Neuron (in vitro differentiated cells): Measurements from ENCODE around the gene TARBP2.
A peak's percentile ranks its signal among the peaks of the same experiment; 100 is the strongest.
"Not testable (repeated sequence)": the region's sequence is repeated elsewhere in the genome, so short reads cannot be mapped to it uniquely, and the experiment has no call there.

Source experiments
- H2AFZ ChIP-seq: one replicate; pipeline ENCODE4 v1.6.1; 2013; ENCODE audit warnings: low read depth, mild to moderate bottlenecking, inconsistent platforms, low read length, moderate library complexity
- H3K27me3 ChIP-seq: one replicate; pipeline ENCODE4 v1.6.1; 2013; ENCODE audit warnings: low read length; ENCODE audit not compliant: insufficient read depth
- H3K36me3 ChIP-seq: one replicate; pipeline ENCODE4 v1.6.1; 2013; ENCODE audit warnings: low read length; ENCODE audit not compliant: insufficient read depth
- H3K4me1 ChIP-seq: one replicate; pipeline ENCODE4 v1.6.1; 2013; ENCODE audit warnings: low read length; ENCODE audit not compliant: insufficient read depth
- H3K4me3 ChIP-seq: 2 replicates; pipeline ENCODE4 v1.5.1; 2013; ENCODE audit warnings: mild to moderate bottlenecking, low read length, moderate library complexity
- H3K9me3 ChIP-seq: one replicate; pipeline ENCODE4 v1.6.1; 2013; ENCODE audit warnings: low read length

TARBP2 gene

DNA sequence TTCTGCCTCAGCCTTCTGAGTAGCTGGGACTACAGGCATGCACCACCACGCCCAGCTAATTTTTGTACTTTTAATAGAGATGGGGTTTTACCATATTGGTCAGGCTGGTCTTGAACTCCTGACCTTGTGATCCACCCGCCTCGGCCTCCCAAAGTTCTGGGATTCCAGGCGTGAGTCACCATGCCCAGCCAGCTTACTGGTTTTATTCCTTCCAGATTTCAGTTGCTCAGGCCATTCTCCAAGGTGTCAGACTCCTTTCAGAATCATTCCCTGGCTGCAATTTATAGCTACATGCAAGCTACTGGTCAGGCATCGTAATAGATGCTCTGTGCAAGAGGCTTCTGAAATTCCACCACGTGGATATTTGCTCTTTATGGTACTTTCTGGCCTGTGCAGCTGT is 19.6 kb upstream of the TARBP2 start:
- H3K4me1 ChIP-seq = peaks cover 18% of the 10 kb centered on the region
- not testable (repeated sequence) for H3K9me3 ChIP-seq, H2AFZ ChIP-seq, H3K27me3 ChIP-seq, H3K4me3 ChIP-seq
- peaks cover 89% of the 10 kb centered on the region for H3K36me3 ChIP-seq

DNA sequence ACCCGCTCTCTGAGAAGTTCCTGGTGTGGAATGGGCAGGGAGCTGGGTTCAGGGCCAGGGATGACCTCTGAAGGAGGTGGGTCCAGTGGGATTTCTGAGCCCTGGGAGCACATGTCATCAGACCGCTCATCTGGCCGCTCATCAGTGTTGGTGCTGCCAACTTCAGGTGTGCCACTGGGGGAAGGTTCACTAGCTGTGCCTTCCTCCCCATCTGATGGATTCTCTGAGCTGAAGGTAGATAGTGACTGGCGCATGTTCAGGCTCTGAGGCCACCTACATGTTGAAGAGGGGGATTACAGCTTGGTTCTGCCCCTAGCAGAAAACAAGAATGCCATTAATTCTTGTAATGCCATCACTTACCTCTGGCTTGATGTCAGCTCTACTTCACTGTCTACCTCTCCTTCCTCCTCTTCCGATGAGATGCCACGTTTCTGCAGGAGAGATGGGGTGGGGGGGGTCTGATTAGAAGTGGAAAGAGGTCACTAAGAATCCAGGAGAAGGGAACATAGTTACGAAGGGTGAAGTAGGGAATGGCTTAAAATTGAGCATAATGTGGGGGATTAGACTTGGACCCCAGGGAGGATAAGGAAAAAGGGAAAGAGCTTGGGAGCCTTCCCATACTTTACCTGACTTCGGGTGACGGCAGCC is 19.0 kb upstream of the TARBP2 start:
- no peak overlapping the region for H3K4me3 ChIP-seq
- H3K27me3 ChIP-seq = no peaks in the 10 kb centered on the region
- H3K9me3 ChIP-seq = no peaks in the 10 kb centered on the region
- no peak overlapping the region for H2AFZ ChIP-seq
- peaks cover 18% of the 10 kb centered on the region for H3K4me1 ChIP-seq
- peaks cover 89% of the 10 kb centered on the region for H3K36me3 ChIP-seq

DNA sequence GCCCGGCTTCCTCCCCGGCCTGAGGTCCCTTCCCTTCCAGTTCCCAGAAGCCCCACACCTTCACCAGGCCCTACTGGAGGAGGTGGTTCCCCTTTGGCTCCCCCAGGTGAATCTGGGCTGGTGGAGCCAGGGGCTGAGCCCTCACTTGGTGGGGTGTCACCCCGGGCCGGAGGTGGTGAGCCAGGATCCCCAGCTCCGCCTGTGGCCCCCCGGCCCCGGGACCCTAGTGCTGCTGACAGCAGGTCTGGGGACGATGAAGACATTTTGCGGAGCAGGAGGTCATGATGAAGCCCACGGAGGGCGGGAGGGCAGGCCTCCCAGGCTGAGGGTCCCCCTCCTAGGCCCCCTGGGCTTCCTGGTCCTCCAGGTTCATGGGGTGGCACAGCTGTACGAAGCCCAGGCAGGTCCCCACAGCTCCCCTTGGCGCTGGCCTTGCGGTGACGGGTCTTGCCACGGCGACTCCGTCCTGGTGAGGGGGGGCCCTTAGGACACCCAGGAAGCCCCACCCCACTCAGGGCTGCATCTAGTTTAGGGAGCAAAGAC is 18.4 kb upstream of the TARBP2 start:
- H3K36me3 ChIP-seq = peaks cover 91% of the 10 kb centered on the region
- H3K4me1 ChIP-seq = peaks cover 18% of the 10 kb centered on the region
- no peak overlapping the region for H2AFZ ChIP-seq
- no peaks in the 10 kb centered on the region for H3K27me3 ChIP-seq
- no peak overlapping the region for H3K4me3 ChIP-seq
- no peaks in the 10 kb centered on the region for H3K9me3 ChIP-seq

DNA sequence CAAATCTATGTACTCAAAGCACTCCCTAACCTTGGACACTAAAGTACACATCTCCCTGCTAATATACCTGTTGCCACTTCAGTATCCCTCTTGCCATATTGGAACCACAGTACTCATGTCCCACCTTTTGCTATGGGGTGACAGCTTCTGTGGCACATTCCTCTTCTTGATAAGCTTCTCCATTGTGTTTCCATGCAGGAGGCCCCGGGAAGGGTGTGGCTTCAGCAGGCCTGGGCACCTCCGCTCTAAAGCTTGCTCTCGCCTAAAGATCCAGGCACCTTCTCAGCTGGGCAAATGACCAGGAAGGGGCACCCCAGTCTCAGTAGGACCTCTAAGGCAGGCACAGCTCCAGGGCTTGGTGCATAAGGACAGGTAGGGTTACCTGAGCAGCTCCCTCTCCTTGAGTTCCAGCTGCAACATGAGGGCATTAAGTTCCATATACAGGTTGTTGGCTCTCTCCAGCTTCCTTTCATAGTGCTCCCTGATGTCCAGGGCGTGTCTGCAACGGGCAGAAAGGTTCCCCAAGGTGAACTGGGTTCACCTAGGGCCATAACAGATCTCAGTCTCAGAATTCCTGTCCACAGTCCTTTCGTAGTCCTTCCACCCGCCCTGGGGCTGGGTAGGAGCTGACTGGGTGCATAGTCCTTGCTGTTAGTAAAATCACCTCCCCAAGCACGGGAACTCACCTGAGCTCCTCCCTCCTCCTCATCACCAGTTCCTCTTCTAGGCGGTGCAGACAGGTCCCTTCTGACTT is 17.7 kb upstream of the TARBP2 start:
- peaks cover 15% of the 10 kb centered on the region for H3K4me1 ChIP-seq
- H3K27me3 ChIP-seq = no peaks in the 10 kb centered on the region
- no peaks in the 10 kb centered on the region for H3K9me3 ChIP-seq
- H3K36me3 ChIP-seq = peaks cover 89% of the 10 kb centered on the region
- no peak overlapping the region for H2AFZ ChIP-seq
- no peak overlapping the region for H3K4me3 ChIP-seq

DNA sequence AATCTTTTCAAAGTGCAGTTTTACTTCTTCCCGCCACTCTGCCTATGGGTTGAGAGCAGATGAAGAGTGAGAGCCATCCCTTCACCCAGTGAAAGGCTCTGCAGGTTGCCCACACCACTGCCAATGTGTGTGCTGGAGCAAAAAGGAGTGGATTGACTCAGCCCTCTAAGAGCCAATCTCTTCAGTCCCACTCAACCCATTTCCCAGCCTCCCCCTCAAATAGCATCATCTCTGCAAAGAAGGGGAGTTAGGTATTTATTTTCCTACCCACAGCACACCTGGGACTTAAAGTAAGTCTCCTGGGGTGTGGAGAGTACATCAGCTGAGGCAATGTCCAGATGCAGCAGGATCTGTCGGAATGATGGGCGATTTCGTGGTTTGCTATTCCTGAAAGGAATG is 17.1 kb upstream of the TARBP2 start:
- Histone ChIP-seq H2AFZ (no peak overlapping the region), H3K27me3 (no peaks in the 10 kb centered on the region), H3K4me3 (no peak overlapping the region), H3K36me3 (peaks cover 83% of the 10 kb centered on the region), H3K9me3 (no peaks in the 10 kb centered on the region), H3K4me1 (peaks cover 11% of the 10 kb centered on the region)

DNA sequence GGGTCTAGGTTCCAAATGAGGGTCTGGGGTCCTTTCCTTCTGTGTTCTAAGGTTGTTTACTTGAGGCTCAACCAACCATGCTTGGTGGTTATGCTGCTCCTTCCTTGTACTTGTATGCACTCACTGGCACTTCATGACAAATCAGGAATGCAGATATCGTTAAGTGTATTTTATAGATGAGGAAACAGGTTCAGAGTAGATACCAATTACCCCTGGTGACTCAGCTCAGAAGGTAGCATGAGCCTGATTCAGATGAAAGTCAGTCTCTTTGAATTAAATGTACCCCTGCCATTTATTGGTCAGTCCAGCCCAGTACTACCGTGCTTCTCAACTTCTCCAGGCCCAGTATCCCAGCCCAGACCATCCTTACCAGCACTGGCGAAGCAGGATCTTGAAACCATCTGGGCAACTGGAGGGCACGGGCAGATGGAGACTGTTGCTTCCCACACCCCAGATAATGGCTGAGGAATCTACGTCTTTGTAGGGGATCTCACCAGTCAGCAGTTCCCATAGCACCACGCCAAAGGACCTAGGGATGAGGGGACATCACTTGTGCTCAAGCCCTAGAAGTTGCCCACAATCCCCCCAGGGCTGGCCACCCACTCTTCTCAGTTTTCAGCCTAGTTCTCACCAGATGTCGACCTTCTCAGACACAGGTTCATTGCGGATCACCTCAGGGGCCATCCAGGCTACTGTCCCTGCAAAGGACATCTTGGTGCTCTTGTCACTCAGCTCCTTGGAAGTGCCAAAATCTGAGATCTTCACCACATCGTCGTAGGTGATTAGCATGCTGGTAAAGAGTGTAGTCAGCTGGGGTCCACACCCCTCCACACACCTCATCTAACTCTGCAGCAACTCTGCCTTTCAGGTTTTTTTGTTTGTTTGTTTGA is 16.2 kb upstream of the TARBP2 start:
- H3K27me3 ChIP-seq = no peaks in the 10 kb centered on the region
- H3K9me3 ChIP-seq = no peaks in the 10 kb centered on the region
- H2AFZ ChIP-seq = no peak overlapping the region
- peaks cover 4% of the 10 kb centered on the region for H3K4me1 ChIP-seq
- no peak overlapping the region for H3K4me3 ChIP-seq
- peaks cover 74% of the 10 kb centered on the region for H3K36me3 ChIP-seq

DNA sequence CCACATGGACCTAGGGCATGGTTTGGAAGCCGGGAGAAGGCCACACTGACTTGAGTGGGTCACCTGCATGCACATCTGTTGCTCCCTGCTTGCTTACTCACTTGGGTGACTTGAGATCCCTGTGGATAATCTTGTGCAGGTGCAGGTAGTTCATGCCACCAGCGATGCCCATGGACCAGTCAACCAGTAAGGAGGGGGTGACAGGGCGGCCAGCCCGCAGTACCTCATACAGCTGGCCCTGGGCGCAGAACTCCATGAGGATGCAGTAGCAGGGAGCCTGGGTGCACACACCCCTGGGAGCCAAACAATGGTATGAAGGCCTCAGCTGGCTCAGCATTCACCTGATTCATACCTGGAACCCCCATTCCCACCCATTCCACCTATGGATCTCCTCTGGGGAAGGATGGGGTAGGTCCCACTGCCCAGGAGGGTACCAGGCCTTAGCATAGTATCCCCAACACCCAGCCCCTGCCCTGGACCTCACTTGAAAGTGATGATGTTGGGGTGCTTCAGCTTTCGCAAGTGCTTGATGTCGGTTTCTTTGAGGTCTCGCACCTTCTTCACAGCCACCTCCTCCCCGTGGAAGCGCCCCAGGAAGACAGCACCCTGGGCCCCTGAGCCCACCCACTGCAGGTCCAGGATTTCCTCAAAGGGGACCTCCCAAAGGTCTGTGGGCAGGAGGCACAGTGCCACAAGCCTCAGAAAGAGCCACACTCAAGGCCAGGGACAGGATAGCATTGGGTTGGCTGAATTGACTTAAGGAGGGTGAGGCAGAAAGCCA is 14.9 kb upstream of the TARBP2 start:
- Histone ChIP-seq H3K27me3 (no peaks in the 10 kb centered on the region), H3K4me1 (no peaks in the 10 kb centered on the region), H2AFZ (no peak overlapping the region), H3K9me3 (no peaks in the 10 kb centered on the region), H3K4me3 (no peak overlapping the region), H3K36me3 (peaks cover 63% of the 10 kb centered on the region)

DNA sequence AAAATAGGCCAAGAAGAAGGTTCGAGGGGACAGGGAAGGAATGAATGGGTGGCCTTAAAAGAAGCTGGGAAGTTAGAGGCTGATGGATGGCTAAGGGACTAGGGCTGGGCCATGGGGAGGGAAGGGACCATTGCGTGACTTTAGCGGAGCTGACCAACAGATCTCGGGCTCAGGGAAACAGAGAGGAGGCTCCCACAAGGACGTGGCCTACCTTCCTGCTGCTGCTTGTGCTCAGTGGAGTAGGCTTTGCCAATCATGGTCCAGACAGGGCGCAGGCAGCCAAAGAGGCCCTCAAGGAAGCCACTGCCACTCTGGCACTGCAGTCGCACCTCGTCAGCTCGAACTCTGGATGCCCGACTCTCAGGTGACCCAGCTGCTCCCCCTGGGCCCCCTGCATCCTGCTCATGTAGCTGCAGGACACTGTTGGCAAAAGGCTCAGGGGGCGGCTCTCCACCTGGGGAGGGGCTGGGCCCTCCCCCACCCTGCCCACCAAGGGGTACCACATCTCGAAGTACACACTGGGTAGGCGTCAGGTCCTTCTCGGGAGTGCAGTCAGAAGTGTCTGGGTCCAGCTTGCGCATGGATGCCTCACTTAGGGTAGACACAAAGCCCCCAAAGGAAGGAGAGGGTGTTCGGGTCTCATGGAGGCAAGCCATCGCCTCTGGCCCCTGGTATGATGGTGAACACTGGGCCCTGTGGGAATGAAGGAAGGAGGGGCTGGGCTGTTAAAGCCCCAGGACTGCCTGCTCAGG is 14.2 kb upstream of the TARBP2 start:
- Histone ChIP-seq H3K4me3 (no peak overlapping the region), H3K27me3 (no peaks in the 10 kb centered on the region), H2AFZ (no peak overlapping the region), H3K36me3 (peaks cover 57% of the 10 kb centered on the region), H3K9me3 (no peaks in the 10 kb centered on the region), H3K4me1 (peaks cover under 1% of the 10 kb centered on the region)

DNA sequence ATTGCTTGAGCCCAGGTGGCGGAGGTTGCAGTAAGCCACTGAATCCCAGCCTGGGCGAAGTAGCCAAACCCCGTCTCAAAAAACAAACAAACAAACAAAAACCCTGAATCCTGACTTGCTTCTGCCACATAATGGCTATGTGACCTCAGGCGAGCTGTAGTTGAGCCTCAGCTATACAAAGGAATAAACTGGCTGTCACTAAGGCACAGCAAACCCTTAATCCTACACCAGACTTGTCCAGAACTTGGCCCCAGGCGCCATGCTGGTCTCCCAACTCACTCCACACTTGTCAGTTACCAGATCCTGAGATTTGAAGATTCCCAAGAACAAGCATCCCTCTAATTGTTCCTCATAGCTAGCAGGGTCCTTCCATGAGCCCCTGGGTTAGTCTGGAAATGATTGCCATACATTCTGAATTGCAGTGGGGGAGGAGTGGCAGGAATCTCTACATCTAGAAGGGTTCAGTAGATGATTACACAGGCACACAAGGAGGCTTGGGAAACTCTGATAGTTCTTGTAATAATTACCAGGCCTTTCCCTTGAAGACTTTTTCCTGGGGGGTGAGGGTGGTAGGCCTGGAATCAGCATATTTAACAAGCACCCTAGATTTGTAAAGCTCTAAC is 11.7 kb upstream of the TARBP2 start:
- no peak overlapping the region for H2AFZ ChIP-seq
- H3K27me3 ChIP-seq = no peaks in the 10 kb centered on the region
- H3K4me1 ChIP-seq = peaks cover 20% of the 10 kb centered on the region
- H3K9me3 ChIP-seq = no peaks in the 10 kb centered on the region
- peaks cover 34% of the 10 kb centered on the region for H3K36me3 ChIP-seq
- H3K4me3 ChIP-seq = no peak overlapping the region

DNA sequence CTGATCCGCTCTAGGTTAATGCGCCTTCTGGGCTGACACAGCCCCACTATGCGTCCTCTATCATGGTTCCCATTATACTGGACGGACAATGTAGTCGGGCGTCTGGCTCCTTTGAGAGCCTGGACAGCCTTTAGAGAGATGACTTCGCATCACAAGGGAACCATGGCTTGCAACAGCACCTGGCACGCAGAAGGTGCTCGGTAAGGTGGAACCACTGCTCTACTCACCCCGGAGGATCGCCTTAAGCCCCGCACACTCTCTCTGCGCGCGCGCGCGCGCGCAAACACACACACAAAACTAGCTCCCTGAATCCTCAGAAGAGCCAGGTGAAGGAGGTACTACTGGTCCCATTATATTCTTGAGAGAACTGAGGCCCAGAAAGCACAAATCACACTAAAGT is 8.9 kb upstream of the TARBP2 start:
- Histone ChIP-seq H3K9me3 (no peaks in the 10 kb centered on the region), H3K36me3 (peaks cover 9% of the 10 kb centered on the region), H3K4me1 (peaks cover 29% of the 10 kb centered on the region), H3K27me3 (no peaks in the 10 kb centered on the region), H3K4me3 (peak overlapping the region; percentile 47), H2AFZ (no peak overlapping the region)

DNA sequence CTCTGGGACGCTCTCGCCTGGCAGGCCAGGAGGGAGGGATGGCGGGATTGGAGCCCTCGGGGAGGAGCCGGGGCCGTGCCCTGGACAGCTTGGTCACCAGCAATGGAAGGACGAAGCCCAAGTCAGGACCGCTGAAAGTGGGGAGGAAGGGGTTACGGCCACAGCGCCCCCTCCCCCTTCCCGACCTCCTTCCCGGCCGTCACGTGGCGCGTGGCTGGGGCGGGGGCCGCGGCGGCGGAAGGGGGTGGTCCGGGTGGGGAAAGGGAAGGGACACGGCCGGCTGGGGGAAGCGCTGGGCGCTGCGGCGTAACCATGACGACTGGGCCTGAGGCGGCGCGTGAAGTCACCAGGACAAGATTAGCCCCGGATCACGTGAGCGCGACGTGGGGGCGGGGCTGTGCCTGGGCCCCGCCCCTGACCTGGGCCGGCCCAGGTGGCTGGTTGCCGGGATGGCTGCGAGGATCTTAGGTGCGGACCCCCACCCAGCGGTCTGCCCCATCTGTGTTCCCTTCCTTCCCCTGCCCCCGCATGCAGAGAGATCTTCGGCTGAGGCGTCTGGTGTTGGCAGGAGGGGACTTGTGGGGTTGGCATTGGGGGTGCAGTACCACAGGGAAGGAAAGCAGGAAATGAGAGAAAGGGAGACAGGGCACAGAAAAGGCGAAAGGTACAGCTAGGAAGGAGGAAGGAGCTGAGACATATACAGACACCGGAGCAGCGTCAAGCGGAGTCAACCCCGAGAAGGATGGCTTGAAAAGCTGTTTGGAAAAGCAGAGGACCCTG is 8.1 kb upstream of the TARBP2 start:
- H3K4me1 ChIP-seq = peaks cover 29% of the 10 kb centered on the region
- H2AFZ ChIP-seq = peak overlapping the region; percentile 11
- no peaks in the 10 kb centered on the region for H3K27me3 ChIP-seq
- H3K36me3 ChIP-seq = peaks cover under 1% of the 10 kb centered on the region
- H3K4me3 ChIP-seq = peak overlapping the region; percentile 52
- no peaks in the 10 kb centered on the region for H3K9me3 ChIP-seq
